Vagina (tissue), 2 donors: ENCODE measurements around the gene PAAF1.

Experiments
- POLR2A ChIP-seq, 2 donors: fragments of 450-650 bp; IDR thresholded peaks; one replicate each; pipeline ENCODE4 v1.6.1; 2017; ENCODE audit warnings: antibody characterized with exemption in 2 of 2, mild to moderate bottlenecking in 2 of 2, moderate library complexity in 2 of 2
- POLR2AphosphoS5 ChIP-seq, 2 donors: sonication (generic); formaldehyde crosslinking; IDR thresholded peaks; one replicate each; pipeline ENCODE4 v1.9.0; 2017; ENCODE audit warnings: antibody characterized with exemption in 2 of 2, mild to moderate bottlenecking in 2 of 2, low read depth in 1 of 2; ENCODE audit not compliant: insufficient read depth in 1 of 2
- TF ChIP-seq, protein P1 (sequence below), 3 experiments: fragments of 450-650 bp in 2 of 3; fragments of 200-600 bp in 1 of 3; sonication (generic) in 1 of 3; IDR thresholded peaks; one replicate each; pipeline ENCODE4 v1.5.1; 2017 to 2019; ENCODE audit warnings: antibody characterized with exemption in 3 of 3, mild to moderate bottlenecking in 2 of 3, moderate library complexity in 2 of 3

- TF ChIP-seq, protein P1, sequence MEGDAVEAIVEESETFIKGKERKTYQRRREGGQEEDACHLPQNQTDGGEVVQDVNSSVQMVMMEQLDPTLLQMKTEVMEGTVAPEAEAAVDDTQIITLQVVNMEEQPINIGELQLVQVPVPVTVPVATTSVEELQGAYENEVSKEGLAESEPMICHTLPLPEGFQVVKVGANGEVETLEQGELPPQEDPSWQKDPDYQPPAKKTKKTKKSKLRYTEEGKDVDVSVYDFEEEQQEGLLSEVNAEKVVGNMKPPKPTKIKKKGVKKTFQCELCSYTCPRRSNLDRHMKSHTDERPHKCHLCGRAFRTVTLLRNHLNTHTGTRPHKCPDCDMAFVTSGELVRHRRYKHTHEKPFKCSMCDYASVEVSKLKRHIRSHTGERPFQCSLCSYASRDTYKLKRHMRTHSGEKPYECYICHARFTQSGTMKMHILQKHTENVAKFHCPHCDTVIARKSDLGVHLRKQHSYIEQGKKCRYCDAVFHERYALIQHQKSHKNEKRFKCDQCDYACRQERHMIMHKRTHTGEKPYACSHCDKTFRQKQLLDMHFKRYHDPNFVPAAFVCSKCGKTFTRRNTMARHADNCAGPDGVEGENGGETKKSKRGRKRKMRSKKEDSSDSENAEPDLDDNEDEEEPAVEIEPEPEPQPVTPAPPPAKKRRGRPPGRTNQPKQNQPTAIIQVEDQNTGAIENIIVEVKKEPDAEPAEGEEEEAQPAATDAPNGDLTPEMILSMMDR (IDR thresholded peaks at IDR 0.05) = no peak
- TF ChIP-seq POLR2AphosphoS5 (IDR thresholded peaks at IDR 0.05; ENCODE audit: insufficient read depth in 1 of 2, low read depth in 1 of 2) (no peak), POLR2A (IDR thresholded peaks at IDR 0.05) (no peak)
Measured at GRCh38 chr11:73974604-73975478, 98.0 kb downstream of the PAAF1 start.
